DMS79 (cell line): Measurements from ENCODE around the gene ZC3H7B.

Experiments used
- DNase-seq: peaks from one replicate; lab custom pipeline; 2025; lab: John Stamatoyannopoulos, UW

ZC3H7B gene

DNA sequence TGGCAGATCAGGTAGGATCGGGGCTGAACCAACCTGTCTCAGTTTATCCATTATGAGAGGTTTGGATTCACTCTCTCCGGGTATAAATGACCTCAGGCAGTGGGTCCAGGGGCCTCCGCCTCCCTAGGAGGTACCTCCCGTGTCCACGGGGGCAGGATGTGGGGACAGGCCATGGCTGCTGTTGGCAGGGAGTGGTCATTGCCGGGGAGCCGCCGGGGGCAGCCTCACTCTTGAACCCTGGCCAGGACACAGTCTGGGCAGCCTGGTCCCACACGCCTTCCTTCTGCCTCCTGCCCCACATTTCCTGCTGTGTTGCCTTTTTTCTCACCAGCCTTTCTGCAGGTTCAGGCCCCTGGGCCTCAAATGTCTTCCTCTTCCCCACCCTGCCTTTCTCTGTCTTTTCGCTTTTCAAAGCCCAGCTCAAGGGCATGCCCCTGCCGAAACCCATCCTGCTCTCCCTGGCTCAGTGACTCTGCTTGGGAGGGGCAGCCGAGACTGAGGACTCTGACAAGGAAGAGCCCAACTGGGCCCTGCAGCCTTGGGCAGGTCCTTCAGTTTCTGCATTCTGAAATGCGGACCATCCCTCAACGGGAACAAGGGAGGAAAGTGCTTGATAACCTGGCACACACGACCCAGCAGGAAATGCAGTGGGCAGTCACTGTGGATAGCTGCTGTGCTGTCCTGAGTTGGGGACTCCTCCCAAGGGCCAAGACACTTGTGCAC is 31.1 kb downstream of the ZC3H7B start:
- DNase-seq: no peak

DNA sequence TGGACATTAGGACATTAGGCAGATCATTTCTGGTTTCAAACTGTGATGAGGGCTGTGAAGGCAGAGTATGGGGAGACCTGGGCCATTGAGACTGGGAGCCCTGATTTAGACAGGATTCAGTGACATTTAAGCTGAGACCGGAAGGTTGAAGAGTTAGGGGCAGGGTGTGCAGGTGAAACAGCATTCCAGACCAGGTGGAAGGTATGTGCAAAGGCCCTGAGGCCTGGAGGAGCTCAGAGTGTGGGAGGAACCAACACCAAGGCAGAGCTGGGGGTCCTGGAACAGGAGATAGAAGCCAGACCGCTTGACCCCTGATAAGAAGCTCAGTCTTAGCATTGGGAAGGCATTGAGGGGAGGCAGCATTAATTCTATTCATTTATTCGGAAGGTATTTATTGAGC is 32.5 kb downstream of the ZC3H7B start:
- no peak for DNase-seq

DNA sequence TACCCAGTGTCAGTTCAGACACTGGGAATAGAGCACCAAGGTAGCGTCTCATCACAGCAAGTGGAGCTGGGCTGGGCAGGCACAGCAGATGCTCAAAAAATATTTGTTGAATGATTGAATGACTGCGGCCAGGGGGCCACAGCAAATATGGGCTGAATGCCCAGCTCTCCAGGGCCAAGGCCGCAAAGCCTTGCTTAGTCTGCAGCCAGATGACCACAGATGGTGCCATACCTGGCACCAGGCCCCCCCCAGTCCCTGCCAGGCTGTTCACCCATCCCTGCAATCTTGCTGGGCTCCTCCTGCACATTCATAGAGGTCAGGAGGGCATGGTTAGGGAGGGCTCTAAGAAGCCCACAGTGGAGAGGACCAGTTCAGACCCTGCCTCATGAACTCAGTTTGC is 32.9 kb downstream of the ZC3H7B start:
- DNase-seq: no peak

DNA sequence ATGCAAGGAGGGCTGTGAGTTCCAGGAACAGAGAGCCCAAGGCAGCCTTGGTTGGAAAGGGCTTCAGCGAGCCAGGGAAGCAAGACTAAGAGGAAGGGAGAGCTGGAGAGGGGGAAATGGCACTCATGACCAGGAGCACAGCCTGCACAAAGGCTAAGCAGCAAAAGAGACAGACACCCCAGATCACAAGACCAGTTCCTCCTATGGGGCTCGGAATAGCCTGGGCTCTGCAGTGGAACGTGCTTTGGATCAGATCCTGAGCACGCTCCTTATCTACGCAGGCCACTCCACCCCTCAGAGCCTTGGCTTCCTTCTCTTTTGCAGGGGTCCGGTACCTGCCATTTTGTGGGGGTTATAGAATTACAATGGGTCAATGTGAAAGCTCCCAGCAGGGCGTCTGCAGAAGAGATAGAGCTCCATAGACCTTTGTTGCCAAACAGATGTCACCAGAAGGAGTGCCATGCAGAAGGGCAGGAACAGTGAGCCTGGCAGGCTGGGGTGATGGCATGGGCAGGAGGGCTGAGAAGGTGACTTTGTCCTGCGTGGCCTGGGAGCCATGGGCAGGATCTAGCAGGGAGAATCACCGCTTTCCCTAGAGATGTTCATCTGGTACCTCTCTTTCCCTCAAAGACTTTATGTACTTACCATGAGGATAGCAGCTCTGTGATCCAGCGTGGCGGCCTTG is 33.8 kb downstream of the ZC3H7B start:
- no peak for DNase-seq

DNA sequence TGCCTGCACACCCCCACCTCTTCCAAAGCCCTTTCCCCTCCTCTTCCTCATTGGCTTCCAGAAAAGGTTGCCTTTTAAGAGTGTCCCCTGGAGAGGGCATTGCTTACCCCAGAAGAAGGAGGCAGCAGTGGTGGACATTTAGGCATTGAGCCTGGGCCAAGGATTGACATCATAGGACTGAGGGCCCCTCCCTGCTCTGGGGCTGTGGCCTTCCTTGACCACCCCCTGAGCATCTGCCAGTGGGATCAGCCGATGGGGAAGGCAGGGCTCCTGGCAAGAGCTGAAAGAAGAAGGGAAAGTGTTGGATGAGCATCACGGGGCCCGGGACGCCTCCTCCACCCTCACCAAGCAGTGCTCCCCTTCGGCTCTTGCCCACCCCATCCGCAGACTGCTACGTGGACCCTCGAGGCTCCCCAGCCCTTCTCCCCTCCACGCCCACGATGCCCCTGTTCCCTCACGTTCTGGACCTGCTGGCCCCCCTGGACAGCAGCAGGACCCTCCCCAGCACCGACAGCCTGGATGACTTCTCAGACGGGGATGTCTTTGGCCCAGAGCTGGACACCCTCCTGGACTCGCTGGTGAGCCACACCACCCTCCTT is 37.4 kb downstream of the ZC3H7B start:
- DNase-seq: no peak

DNA sequence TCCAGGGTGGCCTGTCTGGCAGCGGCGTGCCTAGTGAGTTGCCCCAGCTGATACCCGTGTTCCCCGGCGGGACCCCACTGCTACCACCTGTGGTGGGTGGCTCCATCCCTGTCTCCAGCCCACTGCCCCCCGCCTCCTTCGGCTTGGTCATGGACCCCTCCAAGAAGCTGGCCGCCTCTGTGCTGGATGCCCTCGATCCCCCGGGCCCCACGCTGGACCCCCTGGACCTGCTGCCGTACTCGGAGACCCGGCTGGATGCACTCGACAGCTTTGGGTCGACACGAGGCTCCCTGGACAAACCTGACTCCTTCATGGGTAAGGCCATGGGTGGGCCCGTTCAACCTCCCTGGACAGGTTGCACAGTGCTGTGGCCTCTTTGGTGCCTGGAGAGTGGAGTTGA is 38.5 kb downstream of the ZC3H7B start:
- DNase-seq: no peak

DNA sequence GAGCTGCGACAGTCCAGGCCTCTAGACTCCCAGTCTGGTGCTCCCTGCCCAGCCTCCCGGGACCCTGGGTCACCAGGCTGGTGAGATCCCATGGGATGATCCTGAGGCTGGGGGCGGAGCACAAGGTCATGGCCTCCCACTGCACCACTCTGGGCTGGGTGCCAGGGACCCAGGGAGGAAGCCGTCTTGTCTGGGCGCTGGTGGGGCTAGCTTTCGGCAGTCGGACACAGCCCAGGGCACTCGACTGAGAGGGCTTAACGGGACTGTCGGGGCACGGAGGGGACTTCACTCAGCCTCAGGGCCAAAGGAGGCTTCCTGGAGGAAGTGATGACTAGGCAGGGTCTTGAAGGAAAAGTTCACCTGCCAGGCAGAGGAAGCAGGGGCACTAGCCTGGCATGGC is 39.0 kb downstream of the ZC3H7B start:
- no peak for DNase-seq

DNA sequence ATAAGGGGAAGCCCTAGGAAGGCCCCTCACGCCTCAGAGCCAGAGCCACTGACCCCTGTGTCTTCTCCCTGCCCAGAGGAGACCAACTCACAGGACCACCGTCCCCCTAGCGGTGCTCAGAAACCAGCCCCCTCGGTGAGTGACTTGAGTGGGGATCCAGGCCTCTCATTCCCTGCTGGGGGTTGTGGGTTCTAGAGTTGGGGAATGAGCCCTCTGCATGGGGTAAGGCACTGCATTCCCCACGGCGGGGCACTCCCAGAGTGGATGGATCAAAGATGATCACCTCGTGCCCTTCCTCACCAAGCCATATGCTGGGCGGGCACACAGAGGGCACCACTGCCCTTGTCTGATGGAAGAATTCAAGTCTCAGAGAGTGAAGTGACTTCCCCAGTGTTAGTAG is 39.7 kb downstream of the ZC3H7B start:
- no peak for DNase-seq

DNA sequence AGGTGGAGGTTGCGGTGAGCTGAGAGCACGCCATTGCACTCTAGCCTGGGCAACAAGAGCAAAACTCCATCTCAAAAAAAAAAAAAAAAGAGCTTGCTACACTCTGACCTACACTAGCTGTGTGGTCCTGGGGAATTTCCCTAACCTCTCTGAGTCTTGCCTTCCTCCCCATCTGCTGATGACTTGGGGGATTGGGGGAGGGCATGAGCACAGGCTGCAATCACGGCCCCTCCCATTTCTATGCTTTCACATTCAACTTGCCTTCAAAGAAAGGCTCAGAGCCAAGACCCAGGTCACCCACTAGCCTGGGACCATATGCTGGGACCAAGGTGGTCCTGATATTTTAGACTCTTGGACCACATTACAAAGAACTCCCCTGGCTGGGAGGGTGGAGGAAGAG is 40.7 kb downstream of the ZC3H7B start:
- no peak for DNase-seq

DNA sequence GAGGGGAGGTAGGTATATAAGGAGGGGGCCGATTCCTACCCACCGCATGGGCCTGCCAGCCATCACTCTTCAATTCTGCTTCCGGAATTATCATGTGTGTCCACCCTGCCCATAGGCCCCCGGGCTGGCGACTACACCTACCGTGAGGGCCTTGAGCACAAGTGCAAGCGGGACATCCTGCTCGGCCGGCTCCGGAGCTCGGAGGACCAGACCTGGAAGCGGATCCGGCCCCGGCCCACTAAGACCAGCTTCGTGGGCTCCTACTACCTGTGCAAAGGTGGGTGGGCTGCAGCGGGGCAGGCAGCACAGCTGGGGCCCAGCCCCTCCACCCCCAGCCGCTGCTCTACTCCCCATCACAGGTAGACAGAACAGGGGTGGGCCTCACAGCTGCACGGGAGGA is 42.0 kb downstream of the ZC3H7B start:
- no peak for DNase-seq

DNA sequence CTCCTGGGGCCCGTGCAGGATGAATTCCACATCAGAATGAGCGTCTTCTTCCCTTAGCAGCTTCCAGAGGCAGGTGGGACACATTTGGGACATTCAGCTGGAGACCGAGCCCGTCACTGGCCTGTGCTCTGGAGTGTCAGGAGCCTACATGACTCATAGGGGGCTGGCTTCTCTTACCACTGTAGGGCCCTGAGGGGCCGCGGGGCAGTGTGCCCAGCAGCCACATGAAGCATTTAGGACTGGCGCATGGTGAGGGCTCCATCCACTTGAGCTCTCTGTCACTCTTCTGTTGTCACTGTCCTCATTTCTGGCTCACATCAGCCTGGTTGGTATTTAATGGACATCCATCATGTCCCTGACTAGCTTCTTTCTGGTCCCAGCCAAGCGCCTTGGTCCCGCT is 42.4 kb downstream of the ZC3H7B start:
- no peak for DNase-seq

DNA sequence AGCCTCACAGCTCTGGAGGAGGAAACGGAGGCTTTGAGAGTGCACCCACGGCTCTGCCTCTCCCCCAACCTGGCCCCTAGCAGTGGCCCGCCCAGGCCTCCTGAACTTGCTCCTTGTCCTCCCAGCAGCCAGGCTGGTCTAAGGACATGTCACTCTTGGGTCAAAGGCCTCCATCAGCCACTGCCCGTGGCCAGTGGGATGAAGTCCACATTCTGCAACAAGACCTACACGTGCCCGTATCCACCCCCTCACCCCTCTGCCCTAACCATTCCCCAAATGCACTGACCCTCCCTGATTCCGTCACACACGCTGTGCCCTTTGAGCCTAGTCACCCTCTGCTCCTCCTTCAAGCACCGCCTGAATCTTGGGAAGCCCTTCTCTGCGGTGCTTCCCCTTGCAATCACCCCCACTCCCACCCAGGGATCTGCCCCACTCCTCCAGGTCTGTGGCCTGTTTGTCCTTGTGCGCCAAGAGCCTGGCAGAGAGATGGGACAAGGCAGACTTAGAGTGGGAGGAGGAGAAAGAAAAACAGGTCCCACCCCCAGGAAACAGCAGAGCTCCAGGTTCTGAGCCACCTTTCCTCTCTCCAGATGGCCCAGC is 43.0 kb downstream of the ZC3H7B start:
- no peak for DNase-seq

DNA sequence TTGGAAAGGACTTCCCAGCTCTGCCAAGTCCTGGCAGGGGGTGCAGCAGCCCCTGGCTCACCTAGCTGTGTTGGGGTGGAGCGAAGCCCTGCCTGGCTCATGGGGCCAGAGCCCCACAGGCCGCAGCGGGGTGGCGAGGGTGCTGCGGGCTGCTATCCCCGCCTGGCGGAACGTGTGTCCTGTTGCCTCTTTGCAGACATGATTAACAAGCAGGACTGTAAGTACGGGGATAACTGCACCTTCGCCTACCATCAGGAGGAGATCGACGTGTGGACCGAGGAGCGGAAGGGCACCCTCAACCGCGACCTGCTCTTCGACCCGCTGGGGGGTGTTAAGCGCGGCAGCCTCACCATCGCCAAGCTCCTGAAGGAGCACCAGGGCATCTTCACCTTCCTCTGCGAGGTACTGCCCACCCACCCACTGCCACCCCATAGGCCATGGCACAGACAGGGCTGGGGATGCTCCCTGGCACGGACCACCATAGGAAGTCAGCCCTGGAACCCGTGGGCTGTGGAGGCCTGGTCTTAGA is 44.5 kb downstream of the ZC3H7B start:
- no peak for DNase-seq

DNA sequence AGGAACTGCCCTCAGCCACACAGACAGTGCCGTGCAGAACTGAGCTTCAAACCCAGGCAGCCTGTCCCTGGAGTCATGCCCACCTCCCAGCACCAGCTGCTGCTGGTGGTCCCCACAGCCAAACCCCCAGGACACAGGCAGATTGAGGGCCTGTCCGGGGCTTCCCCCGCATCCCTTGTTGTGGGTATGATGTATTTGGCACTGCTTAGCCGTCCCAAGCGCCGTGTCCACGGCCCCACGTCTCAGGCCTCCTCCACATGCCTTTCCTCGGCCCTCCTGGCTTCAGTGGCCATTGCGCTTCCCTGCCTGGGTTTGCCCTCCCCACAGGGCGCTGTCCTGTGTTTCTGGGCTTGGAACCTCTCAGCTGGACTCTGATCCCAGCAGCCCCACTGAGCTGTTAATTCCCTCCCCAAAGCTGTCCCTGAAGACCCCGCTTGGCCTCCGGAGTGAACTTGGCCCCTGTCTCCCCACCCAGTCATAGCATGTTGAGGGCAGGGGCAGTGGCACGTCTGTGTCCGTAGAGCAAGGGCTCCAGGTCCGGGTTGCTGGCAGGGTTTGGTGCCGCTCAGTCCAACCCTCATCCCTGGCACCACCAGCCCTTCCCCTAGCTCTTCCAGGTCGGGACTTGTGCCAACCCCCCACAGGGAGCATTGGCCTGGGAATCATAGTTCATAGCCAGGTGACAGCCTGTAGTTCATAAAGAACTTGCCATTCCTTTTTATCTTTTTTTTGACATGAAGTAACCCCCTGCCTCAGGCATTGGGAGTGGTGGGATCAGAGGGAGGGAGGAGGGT is 45.9 kb downstream of the ZC3H7B start:
- no peak for DNase-seq

DNA sequence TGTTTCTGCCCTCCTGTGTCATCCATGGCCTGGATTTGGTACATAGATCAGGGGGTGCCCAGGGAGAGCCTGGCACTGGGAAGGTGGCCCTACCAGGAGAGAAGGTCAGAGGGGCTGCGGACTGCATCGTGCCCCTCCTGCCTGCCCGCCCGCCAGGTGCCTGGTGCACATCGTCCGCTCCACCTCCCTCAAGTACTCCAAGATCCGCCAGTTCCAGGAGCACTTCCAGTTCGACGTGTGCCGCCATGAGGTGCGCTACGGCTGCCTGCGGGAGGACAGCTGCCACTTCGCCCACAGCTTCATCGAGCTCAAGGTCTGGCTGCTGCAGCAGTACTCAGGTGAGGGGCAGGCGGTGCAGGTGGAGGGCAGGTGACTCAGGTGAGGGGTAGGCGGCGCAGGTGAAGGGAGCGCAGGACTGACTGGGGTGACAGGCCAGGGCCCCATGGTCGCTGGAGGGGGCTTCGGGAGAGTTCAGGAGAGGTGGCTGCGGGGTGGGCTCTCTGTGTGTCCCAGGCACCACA is 47.7 kb downstream of the ZC3H7B start:
- DNase-seq: no peak

DNA sequence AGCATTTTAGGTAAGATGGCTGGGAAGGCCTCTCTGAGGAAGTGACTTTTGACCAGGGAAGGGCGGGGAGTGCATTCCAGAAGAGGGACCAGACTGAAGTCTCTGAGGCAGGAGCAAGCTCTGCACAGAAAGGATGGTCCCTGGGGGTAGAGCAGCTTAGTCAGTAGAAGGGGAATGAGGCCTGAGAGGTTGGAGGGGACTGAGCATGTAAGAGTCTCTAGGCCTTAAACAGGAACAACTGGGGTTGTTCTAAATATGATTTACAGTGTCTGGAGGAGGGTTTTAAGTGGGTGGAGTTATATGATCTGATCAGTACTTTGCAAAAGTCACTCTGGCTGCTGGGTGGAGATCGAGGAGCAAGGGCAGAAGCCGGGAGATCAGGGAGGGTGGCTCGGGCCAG is 48.8 kb downstream of the ZC3H7B start:
- DNase-seq: no peak

DNA sequence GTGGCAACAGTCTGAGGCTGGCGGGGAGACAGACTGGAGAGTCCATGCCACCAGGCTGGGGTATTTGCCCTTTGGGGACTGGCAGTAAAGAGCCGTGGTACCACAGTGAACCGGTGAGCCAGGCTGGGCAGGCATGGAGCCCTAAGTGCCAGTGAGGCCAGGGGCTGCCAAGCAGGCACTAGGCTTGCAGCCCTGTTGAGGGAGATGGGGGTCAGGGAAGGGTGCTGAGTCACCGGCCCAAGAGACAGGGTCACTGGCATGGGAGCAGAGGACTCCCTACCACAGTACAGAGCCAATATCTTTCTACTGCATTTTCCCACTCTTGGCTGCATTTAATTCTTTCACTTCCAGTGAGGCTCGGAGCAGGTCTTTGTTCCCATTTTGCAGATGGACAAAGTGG is 49.7 kb downstream of the ZC3H7B start:
- no peak for DNase-seq

DNA sequence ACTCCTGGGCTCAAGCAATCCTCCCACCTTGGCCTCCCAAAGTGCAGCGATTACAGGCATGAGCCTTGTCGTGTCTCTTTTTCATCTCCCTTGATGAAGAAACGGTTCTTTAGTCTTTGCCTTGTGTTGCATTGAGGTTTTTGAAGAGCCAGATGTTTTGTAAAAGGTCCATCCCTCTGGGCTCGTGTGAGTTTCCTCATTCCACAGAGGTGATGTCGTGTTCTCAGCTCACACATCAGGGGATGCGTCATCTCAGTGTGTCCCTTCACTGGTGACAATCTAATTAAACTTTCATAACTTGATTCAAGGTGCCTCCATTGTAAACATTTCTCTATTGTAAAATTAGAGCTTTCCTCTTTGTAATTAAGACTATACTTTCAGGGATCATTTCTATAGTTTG is 50.7 kb downstream of the ZC3H7B start:
- DNase-seq: no peak

DNA sequence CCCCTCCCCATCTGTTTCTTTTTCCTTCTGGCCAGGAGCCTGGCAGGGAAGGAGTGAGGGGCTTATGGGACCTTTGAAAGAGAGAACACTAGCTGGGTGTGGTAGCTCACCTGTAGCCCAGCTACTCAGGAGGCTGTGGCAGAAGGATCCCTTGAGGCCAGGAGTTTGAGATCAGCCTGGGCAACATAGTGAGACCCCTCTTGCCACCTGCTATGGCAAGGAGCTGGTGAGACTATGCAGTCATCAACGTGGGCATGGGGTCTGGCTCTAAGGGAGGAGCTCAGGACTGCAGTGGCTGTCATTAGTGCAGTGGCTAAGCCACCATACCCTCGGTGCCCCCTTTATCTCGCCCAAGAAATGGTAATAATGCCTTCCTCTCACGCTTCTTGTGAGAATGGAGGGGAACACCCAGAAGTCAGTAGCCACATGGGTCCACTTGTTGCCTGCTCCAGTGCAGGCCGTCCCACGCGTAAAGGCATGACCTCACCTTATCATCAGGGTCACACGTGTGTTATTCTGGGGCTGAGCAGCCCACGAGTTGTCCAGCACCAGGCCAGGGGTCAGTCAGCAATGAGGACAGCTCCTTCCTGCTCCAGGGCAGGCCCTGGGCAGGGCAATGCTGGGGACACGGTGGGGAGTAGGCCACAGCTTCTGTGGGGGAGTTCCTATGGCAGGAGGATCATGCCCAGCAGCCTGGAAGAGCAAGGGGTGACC is 52.7 kb downstream of the ZC3H7B start:
- no peak for DNase-seq

DNA sequence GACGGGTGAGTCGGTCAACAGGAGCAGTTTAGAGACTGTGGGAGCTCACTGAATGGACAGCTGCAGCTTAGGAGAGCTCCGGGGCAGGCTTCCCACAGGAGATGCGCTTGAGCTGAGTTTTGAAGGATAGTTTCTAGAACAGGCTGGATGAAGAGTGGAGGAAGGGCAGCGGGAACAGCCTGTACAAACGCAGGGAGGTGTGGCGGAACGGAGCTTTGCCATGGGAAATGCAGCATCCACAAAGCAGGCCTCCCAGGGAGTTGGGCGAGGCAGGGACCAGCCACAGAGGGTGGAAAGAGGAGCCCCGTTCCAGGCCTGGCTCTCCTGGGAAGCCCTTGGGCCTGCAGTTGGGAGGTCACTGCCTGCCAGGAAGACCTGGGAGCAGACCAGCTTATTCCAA is 53.7 kb downstream of the ZC3H7B start:
- DNase-seq: no peak

DNA sequence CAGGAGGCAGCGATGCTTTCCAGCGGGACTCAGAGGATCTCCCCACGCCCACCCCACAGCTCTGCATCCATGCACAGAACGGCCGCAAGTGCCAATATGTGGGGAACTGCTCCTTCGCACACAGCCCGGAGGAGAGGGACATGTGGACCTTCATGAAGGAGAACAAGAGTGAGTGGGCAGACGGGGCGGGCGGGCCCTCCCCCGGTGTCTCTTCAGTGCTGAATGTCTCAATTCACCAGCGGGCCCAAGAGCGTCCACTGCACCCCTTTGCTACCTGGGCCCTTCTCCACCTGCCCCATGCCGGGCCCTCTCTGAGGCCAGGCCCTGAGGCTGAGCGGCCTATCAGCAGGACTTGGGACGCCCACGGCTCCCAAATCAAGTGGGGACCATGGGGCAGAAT is 54.6 kb downstream of the ZC3H7B start:
- DNase-seq: no peak
